SK-N-SH treated with all-trans-retinoic acid at 6 μM for 48 hours (cell line): Measurements from ENCODE around the gene WDR38.

Experiments
- ARNTL ChIP-seq: fragments of 450-650 bp; formaldehyde crosslinking; IDR thresholded peaks from 2 replicates; pipeline ENCODE4 v1.5.0; 2020; ENCODE audit warnings: low read depth, mild to moderate bottlenecking, moderate library complexity, borderline replicate concordance
- ISL1 ChIP-seq: fragments of 250-450 bp; sonication (Bioruptor Pico); IDR thresholded peaks from 2 replicates; pipeline ENCODE4 v2.1.2; 2022; ENCODE audit warnings: mild to moderate bottlenecking, moderate library complexity
- OSR1 ChIP-seq: fragments of 250-450 bp; sonication (Bioruptor Pico); IDR thresholded peaks from 2 replicates; pipeline ENCODE4 v1.8.0; 2022; ENCODE audit warnings: moderate library complexity, mild to moderate bottlenecking, inconsistent platforms
- TSHZ2 ChIP-seq: fragments of 250-450 bp; sonication (Bioruptor Pico); IDR thresholded peaks from 2 replicates; pipeline ENCODE4 v1.5.0; 2020; ENCODE audit warnings: mild to moderate bottlenecking, moderate library complexity
- ZNF8 ChIP-seq: fragments of 450-650 bp; formaldehyde crosslinking; IDR thresholded peaks from 2 replicates; pipeline ENCODE4 v1.5.0; 2020; ENCODE audit warnings: mild to moderate bottlenecking, moderate library complexity
- TF ChIP-seq, protein P1 (sequence below): fragments of 250-450 bp; sonication (Bioruptor Pico); IDR thresholded peaks from 2 replicates; pipeline ENCODE4 v1.8.0; 2021; ENCODE audit warnings: low read depth, mild to moderate bottlenecking, moderate library complexity, borderline replicate concordance
- TF ChIP-seq, protein P2 (sequence below): fragments of 250-450 bp; sonication (Bioruptor Pico); IDR thresholded peaks from 2 replicates; pipeline ENCODE4 v1.8.0; 2020; ENCODE audit warnings: mild to moderate bottlenecking, moderate library complexity, borderline replicate concordance

GRCh38 chr9:124884376-124884775 is 31.1 kb downstream of the WDR38 start:
- TF ChIP-seq TSHZ2 (CRISPR knock-in tag) (no peak), OSR1 (CRISPR knock-in tag) (no peak), ARNTL (CRISPR knock-in tag) (no peak), ZNF8 (CRISPR knock-in tag) (no peak), ISL1 (CRISPR knock-in tag) (no peak)
- TF ChIP-seq, protein P1, sequence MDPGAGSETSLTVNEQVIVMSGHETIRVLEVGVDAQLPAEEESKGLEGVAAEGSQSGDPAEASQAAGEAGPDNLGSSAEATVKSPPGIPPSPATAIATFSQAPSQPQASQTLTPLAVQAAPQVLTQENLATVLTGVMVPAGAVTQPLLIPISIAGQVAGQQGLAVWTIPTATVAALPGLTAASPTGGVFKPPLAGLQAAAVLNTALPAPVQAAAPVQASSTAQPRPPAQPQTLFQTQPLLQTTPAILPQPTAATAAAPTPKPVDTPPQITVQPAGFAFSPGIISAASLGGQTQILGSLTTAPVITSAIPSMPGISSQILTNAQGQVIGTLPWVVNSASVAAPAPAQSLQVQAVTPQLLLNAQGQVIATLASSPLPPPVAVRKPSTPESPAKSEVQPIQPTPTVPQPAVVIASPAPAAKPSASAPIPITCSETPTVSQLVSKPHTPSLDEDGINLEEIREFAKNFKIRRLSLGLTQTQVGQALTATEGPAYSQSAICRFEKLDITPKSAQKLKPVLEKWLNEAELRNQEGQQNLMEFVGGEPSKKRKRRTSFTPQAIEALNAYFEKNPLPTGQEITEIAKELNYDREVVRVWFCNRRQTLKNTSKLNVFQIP (CRISPR knock-in tag), result no peak
- TF ChIP-seq, protein P2, sequence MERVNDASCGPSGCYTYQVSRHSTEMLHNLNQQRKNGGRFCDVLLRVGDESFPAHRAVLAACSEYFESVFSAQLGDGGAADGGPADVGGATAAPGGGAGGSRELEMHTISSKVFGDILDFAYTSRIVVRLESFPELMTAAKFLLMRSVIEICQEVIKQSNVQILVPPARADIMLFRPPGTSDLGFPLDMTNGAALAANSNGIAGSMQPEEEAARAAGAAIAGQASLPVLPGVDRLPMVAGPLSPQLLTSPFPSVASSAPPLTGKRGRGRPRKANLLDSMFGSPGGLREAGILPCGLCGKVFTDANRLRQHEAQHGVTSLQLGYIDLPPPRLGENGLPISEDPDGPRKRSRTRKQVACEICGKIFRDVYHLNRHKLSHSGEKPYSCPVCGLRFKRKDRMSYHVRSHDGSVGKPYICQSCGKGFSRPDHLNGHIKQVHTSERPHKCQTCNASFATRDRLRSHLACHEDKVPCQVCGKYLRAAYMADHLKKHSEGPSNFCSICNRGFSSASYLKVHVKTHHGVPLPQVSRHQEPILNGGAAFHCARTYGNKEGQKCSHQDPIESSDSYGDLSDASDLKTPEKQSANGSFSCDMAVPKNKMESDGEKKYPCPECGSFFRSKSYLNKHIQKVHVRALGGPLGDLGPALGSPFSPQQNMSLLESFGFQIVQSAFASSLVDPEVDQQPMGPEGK (CRISPR knock-in tag), result no peak
